Measurements from ENCODE around the gene SIGLEC8. TPM values are rescaled to one million over a fixed set of nuclear protein-coding genes. Genes with fewer than 3 reads are reported as not detected.
"Not testable (repeated sequence)": the region's sequence is repeated elsewhere in the genome, so short reads cannot be mapped to it uniquely, and the experiment has no call there.

The SIGLEC8 gene
- polyA plus RNA-seq, 4 donors: 0.22 to 1.1 (median 0.59) TPM; not detected in 1

GRCh38 chr19:51417107-51417809 is 41.0 kb downstream of the SIGLEC8 start, which contains the start of gene SIGLEC10:
TSS of gene SIGLEC10 (minus strand) at chr19:51417642. CDS start at chr19:51417581, 61 bp downstream.
- WGBS, 3 donors: 46 to 61% (median 48%) methylated on average over 19 to 21 of the region's 21 CpGs
- Histone ChIP-seq H3K4me1 (ENCODE audit: control insufficient read depth in 3 of 3, insufficient read depth in 2 of 3, low read depth in 1 of 3, low read length in 2 of 3) (no peaks in the 10 kb centered on the region), H3K36me3 (ENCODE audit: control insufficient read depth in 3 of 3, insufficient read depth in 2 of 3, low read depth in 1 of 3, low read length in 3 of 3) (no peaks in the 10 kb centered on the region), H3K4me3 (ENCODE audit: low read depth in 1 of 3, low read length in 3 of 3) (peak within 1 kb of the TSS in 1 of 3 donors; percentile 13), H3K9me3 (ENCODE audit: control insufficient read depth in 2 of 2, insufficient read depth in 1 of 2, low read depth in 1 of 2, low read length in 1 of 2) (no peaks in the 10 kb centered on the region), H3K27ac (ENCODE audit: low read depth in 1 of 3, low read length in 2 of 3) (peak within 1 kb of the TSS in 1 of 3 donors; percentile 62), H3K27me3 (ENCODE audit: control insufficient read depth in 3 of 3, insufficient read depth in 3 of 3, low read length in 3 of 3) (peaks cover 0 to 2% (median 1%) of the 10 kb centered on the region in 3 donors)
- DNase-seq (no peak), FAIRE-seq (no peak)

- not testable (repeated sequence) for H3K27ac ChIP-seq (ENCODE audit: low read depth in 1 of 3, low read length in 2 of 3); H3K36me3 ChIP-seq (ENCODE audit: control insufficient read depth in 3 of 3, insufficient read depth in 2 of 3, low read depth in 1 of 3, low read length in 3 of 3); H3K27me3 ChIP-seq (ENCODE audit: control insufficient read depth in 3 of 3, insufficient read depth in 3 of 3, low read length in 3 of 3); DNase-seq; H3K4me3 ChIP-seq (ENCODE audit: low read depth in 1 of 3, low read length in 3 of 3); H3K9me3 ChIP-seq (ENCODE audit: control insufficient read depth in 2 of 2, insufficient read depth in 1 of 2, low read depth in 1 of 2, low read length in 1 of 2); FAIRE-seq; H3K4me1 ChIP-seq (ENCODE audit: control insufficient read depth in 3 of 3, insufficient read depth in 2 of 3, low read depth in 1 of 3, low read length in 2 of 3)
- WGBS, 3 donors: 58 to 71% (median 65%) methylated on average over 12 to 15 of the region's 15 CpGs
Measured at GRCh38 chr19:51416422-51416821, 41.8 kb downstream of the SIGLEC8 start.

GRCh38 chr19:51415187-51415586 is 43.1 kb downstream of the SIGLEC8 start:
- peaks cover 0 to 1% (median 0%) of the 10 kb centered on the region in 3 donors for H3K27me3 ChIP-seq (ENCODE audit: control insufficient read depth in 3 of 3, insufficient read depth in 3 of 3, low read length in 3 of 3)
- H3K4me3 ChIP-seq (ENCODE audit: low read depth in 1 of 3, low read length in 3 of 3): no peak overlapping the region
- H3K4me1 ChIP-seq (ENCODE audit: control insufficient read depth in 3 of 3, insufficient read depth in 2 of 3, low read depth in 1 of 3, low read length in 2 of 3): no peaks in the 10 kb centered on the region
- H3K9me3 ChIP-seq (ENCODE audit: control insufficient read depth in 2 of 2, insufficient read depth in 1 of 2, low read depth in 1 of 2, low read length in 1 of 2): no peaks in the 10 kb centered on the region
- FAIRE-seq: no peak
- no peak overlapping the region for H3K27ac ChIP-seq (ENCODE audit: low read depth in 1 of 3, low read length in 2 of 3)
- DNase-seq: no peak
- H3K36me3 ChIP-seq (ENCODE audit: control insufficient read depth in 3 of 3, insufficient read depth in 2 of 3, low read depth in 1 of 3, low read length in 3 of 3): peaks cover 0 to 2% (median 0%) of the 10 kb centered on the region in 3 donors
- 79 to 86% (median 84%) methylated on average over 11 to 12 of the region's 12 CpGs for WGBS, 3 donors

- Histone ChIP-seq H3K4me1 (ENCODE audit: control insufficient read depth in 3 of 3, insufficient read depth in 2 of 3, low read depth in 1 of 3, low read length in 2 of 3) (no peaks in the 10 kb centered on the region), H3K36me3 (ENCODE audit: control insufficient read depth in 3 of 3, insufficient read depth in 2 of 3, low read depth in 1 of 3, low read length in 3 of 3) (peaks cover 0 to 2% (median 0%) of the 10 kb centered on the region in 3 donors), H3K27ac (ENCODE audit: low read depth in 1 of 3, low read length in 2 of 3) (no peak overlapping the region), H3K4me3 (ENCODE audit: low read depth in 1 of 3, low read length in 3 of 3) (no peak overlapping the region), H3K9me3 (ENCODE audit: control insufficient read depth in 2 of 2, insufficient read depth in 1 of 2, low read depth in 1 of 2, low read length in 1 of 2) (no peaks in the 10 kb centered on the region), H3K27me3 (ENCODE audit: control insufficient read depth in 3 of 3, insufficient read depth in 3 of 3, low read length in 3 of 3) (no peaks in the 10 kb centered on the region)
- 85 to 90% (median 87%) methylated on average over 15 of the region's 15 CpGs for WGBS, 3 donors
- FAIRE-seq: no peak
- DNase-seq: no peak
Measured at GRCh38 chr19:51410950-51411748, 47.1 kb downstream of the SIGLEC8 start.

GRCh38 chr19:51407511-51408131 is 50.6 kb downstream of the SIGLEC8 start:
- Histone ChIP-seq H3K4me1 (ENCODE audit: control insufficient read depth in 3 of 3, insufficient read depth in 2 of 3, low read depth in 1 of 3, low read length in 2 of 3) (no peaks in the 10 kb centered on the region), H3K36me3 (ENCODE audit: control insufficient read depth in 3 of 3, insufficient read depth in 2 of 3, low read depth in 1 of 3, low read length in 3 of 3) (peaks cover 0 to 8% (median 0%) of the 10 kb centered on the region in 3 donors), H3K27me3 (ENCODE audit: control insufficient read depth in 3 of 3, insufficient read depth in 3 of 3, low read length in 3 of 3) (no peaks in the 10 kb centered on the region), H3K4me3 (ENCODE audit: low read depth in 1 of 3, low read length in 3 of 3) (no peak overlapping the region), H3K27ac (ENCODE audit: low read depth in 1 of 3, low read length in 2 of 3) (no peak overlapping the region), H3K9me3 (ENCODE audit: control insufficient read depth in 2 of 2, insufficient read depth in 1 of 2, low read depth in 1 of 2, low read length in 1 of 2) (peaks cover 2 to 16% of the 10 kb centered on the region in 2 donors)
- 21 to 34% (median 21%) methylated on average over 6 of the region's 6 CpGs for WGBS, 3 donors
- FAIRE-seq: no peak
- DNase-seq: peak; percentile 59 to 62

GRCh38 chr19:51402117-51402516 is 56.1 kb downstream of the SIGLEC8 start:
- Histone ChIP-seq H3K27me3 (ENCODE audit: control insufficient read depth in 3 of 3, insufficient read depth in 3 of 3, low read length in 3 of 3) (no peaks in the 10 kb centered on the region), H3K36me3 (ENCODE audit: control insufficient read depth in 3 of 3, insufficient read depth in 2 of 3, low read depth in 1 of 3, low read length in 3 of 3) (peaks cover 0 to 6% (median 0%) of the 10 kb centered on the region in 3 donors), H3K4me1 (ENCODE audit: control insufficient read depth in 3 of 3, insufficient read depth in 2 of 3, low read depth in 1 of 3, low read length in 2 of 3) (no peaks in the 10 kb centered on the region), H3K4me3 (ENCODE audit: low read depth in 1 of 3, low read length in 3 of 3) (no peak overlapping the region), H3K27ac (ENCODE audit: low read depth in 1 of 3, low read length in 2 of 3) (no peak overlapping the region), H3K9me3 (ENCODE audit: control insufficient read depth in 2 of 2, insufficient read depth in 1 of 2, low read depth in 1 of 2, low read length in 1 of 2) (peaks cover 5 to 27% of the 10 kb centered on the region in 2 donors)
- FAIRE-seq: no peak
- WGBS, 3 donors: 95 to 98% (median 96%) methylated on average over 9 of the region's 9 CpGs
- DNase-seq: no peak

Other genes with a start within 250 kb of the SIGLEC8 start
- 1 to 10 TPM in 3 of 4 donors, under 1 TPM in 1; 0.67 to 5.2 (median 4.5) TPM for gene CD33, start 233.4 kb downstream of the SIGLEC8 start, polyA plus RNA-seq
- not detected for gene SIGLECL1, start 207.4 kb downstream of the SIGLEC8 start, polyA plus RNA-seq
- gene IGLON5, start 146.8 kb downstream of the SIGLEC8 start, polyA plus RNA-seq: 1 to 10 TPM in 2 of 4 donors, not detected in 2; 1.1 to 1.3 TPM
- gene VSIG10L, start 116.3 kb downstream of the SIGLEC8 start, polyA plus RNA-seq: 1 to 10 TPM; 1.4 to 6.0 (median 2.4) TPM
- gene ETFB, start 92.1 kb downstream of the SIGLEC8 start, polyA plus RNA-seq: 100 to 1,000 TPM; 178 to 412 (median 249) TPM
- 1 to 10 TPM in 2 of 4 donors, under 1 TPM in 1, not detected in 1; 0.25 to 4.1 (median 2.0) TPM for gene CLDND2, start 89.5 kb downstream of the SIGLEC8 start, polyA plus RNA-seq
- 1 to 10 TPM; 3.6 to 6.7 (median 5.5) TPM for gene NKG7, start 85.8 kb downstream of the SIGLEC8 start, polyA plus RNA-seq
- under 1 TPM in 1 of 4 donors, not detected in 3; 0.04 TPM for gene LIM2, start 70.5 kb downstream of the SIGLEC8 start, polyA plus RNA-seq
- gene C19orf84, start 67.9 kb downstream of the SIGLEC8 start, polyA plus RNA-seq: 1 to 10 TPM in 1 of 4 donors, not detected in 3; 3.5 TPM
- 1 to 10 TPM; 1.3 to 10.0 (median 2.2) TPM for gene SIGLEC10, start 40.8 kb downstream of the SIGLEC8 start, polyA plus RNA-seq
- 1 to 10 TPM in 2 of 4 donors, under 1 TPM in 2; 0.10 to 5.8 (median 1.9) TPM for gene CEACAM18, start 20.1 kb upstream of the SIGLEC8 start, polyA plus RNA-seq
- 1 to 10 TPM in 2 of 4 donors, under 1 TPM in 1, not detected in 1; 0.33 to 5.7 (median 2.0) TPM for gene SIGLEC12, start 43.3 kb upstream of the SIGLEC8 start, polyA plus RNA-seq
- under 1 TPM in 2 of 4 donors, not detected in 2; 0.09 to 0.76 TPM for gene SIGLEC6, start 73.2 kb upstream of the SIGLEC8 start, polyA plus RNA-seq
- 1 to 10 TPM; 1.6 to 8.9 (median 2.2) TPM for gene ZNF175, start 112.8 kb upstream of the SIGLEC8 start, polyA plus RNA-seq
- under 1 TPM in 1 of 4 donors, not detected in 3; 0.06 TPM for gene SIGLEC5, start 171.9 kb upstream of the SIGLEC8 start, polyA plus RNA-seq
- 1 to 10 TPM in 2 of 4 donors, not detected in 2; 1.3 to 2.3 TPM for gene SIGLEC14, start 188.4 kb upstream of the SIGLEC8 start, polyA plus RNA-seq
- 1 to 10 TPM in 2 of 4 donors, not detected in 2; 4.1 to 6.6 TPM for gene SPACA6, start 234.9 kb upstream of the SIGLEC8 start, polyA plus RNA-seq

Measured in small intestine (tissue), 7 donors.